ENCODE results near the gene DOK6. TPM values are rescaled to one million over a fixed set of nuclear protein-coding genes. Genes with fewer than 3 reads are reported as not detected.
A peak's percentile ranks its signal among the peaks of the same experiment; 100 is the strongest.
"Not testable (repeated sequence)": the region's sequence is repeated elsewhere in the genome, so short reads cannot be mapped to it uniquely, and the experiment has no call there.

DOK6 gene
- total RNA-seq (ENCODE audit: low replicate concordance), result 2.1 and 3.2 TPM in 2 replicates

DNA sequence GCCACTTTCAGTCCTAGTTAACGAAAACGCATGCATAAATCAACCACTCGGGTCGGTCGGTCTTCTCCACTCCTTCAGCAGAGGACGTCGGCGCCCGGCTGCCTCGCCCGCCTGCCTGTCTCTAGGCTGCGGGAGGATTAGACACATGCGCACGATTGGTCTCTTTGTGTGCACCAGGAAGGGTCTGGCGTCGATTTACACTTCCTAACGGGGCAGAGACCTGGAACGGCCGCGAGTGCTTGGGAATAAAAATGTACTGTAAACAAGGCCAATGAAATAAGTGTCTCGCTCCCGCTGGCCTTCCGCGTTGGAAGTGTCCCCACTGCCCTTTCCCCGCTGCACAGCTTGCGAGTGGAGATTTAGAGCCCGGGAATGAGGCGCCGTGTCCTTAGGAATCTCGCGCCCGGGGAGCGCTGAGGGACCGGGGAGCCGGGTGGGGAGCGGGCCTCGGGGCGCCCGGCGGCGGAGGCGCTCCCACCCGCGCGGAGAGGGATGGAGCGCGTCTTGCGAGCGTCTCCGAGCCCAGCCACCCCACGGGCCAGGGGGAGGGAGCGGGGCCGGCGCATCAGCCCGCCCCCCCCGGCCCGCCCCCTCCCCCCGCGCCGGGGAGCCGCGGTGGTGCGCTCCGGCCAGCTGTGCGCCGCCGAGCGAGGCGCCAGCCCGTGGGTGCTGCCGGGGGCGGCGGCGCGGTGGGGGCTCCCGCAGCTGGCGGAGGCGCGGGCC, at the start of gene DOK6:
DOK6 (plus strand) TSS at position 636 of the 723 bp plus-strand sequence.
- TF ChIP-seq, protein P1, sequence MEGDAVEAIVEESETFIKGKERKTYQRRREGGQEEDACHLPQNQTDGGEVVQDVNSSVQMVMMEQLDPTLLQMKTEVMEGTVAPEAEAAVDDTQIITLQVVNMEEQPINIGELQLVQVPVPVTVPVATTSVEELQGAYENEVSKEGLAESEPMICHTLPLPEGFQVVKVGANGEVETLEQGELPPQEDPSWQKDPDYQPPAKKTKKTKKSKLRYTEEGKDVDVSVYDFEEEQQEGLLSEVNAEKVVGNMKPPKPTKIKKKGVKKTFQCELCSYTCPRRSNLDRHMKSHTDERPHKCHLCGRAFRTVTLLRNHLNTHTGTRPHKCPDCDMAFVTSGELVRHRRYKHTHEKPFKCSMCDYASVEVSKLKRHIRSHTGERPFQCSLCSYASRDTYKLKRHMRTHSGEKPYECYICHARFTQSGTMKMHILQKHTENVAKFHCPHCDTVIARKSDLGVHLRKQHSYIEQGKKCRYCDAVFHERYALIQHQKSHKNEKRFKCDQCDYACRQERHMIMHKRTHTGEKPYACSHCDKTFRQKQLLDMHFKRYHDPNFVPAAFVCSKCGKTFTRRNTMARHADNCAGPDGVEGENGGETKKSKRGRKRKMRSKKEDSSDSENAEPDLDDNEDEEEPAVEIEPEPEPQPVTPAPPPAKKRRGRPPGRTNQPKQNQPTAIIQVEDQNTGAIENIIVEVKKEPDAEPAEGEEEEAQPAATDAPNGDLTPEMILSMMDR (IDR thresholded peaks at IDR 0.05; ENCODE audit: insufficient read depth, low read length), result no peak
- peak within 1 kb of the TSS; percentile 69 for H3K4me3 ChIP-seq (ENCODE audit: low read depth, low read length)
- peak; percentile 65 for DNase-seq (ENCODE audit: low read depth)

DNA sequence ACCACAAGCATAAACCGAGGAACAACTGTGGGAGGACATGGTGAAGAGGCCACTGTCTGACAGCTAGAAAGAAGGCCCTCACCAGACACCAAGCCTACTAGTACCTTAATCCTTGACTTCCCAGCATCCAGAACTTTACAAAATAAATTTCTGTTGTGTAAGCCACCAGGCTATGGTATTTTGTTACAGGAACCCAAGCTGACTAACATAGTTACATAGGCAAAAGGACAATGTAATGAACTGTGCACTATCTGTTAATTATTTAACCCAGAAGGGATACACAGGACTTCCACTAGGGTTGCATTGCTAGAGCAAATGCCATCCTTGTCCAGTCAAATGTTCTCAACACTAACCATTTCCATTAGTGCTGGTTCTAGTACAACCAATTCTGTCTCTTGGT, 47.7 kb upstream of the DOK6 start:
- no peak for DNase-seq (ENCODE audit: low read depth)
- TF ChIP-seq, protein P1 (IDR thresholded peaks at IDR 0.05; ENCODE audit: insufficient read depth, low read length), result no peak
- H3K4me3 ChIP-seq (ENCODE audit: low read depth, low read length), result no peak overlapping the region

DNA sequence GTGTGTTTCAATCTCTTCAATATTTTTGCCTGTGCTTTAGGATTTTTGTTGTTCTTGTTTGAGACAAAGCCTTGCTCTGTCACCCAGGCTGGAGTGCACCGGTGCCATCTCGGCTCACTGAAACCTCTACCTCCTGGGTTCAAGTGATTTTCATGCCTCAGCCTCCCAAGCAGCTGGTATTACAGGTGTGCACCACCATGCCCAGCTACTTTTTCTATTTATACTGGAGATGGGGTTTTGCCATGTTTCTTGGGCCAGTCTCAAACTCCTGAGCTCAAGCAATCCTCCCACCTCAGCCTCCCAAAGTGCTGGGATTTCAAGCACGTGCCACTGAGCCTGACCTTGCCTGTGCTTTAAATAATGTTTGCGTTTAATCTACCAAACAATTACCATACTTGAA, 43.1 kb upstream of the DOK6 start:
- TF ChIP-seq, protein P1 (IDR thresholded peaks at IDR 0.05; ENCODE audit: insufficient read depth, low read length), result no peak
- no peak overlapping the region for H3K4me3 ChIP-seq (ENCODE audit: low read depth, low read length)
- no peak for DNase-seq (ENCODE audit: low read depth)

DNA sequence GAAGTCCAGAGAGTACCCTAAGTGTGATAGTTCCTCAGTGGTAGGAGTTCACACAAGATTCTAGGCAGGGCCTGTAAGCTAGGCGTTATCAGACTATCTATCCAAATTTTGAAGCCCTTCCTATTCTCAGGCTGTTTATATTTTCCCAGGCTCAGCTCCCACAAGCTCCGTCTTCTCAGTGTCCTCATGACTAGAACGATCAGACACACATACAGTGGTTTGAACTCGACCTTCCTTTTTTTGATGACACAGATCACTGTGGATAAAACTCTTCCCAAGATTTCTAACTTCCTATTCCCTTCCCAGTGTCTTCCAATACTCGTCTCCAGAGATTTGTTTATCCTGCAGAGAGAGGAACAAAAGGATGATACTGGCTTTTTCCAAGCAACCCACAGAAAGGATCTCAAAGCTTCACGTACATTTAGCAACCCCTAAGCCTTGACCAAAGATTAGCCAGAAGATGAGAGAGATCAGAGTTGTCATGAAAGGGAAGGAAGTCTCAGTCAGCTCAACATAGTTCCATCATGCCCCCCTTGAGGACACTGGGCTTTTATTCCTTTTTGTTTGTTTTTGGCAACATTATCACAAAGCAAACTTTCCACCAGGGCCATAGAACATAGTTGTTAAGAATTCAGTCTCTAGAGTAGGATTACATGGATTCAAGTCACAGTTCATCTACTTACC, 42.3 kb upstream of the DOK6 start:
- TF ChIP-seq, protein P1 (IDR thresholded peaks at IDR 0.05; ENCODE audit: insufficient read depth, low read length), result no peak
- DNase-seq (ENCODE audit: low read depth), result no peak
- no peak overlapping the region for H3K4me3 ChIP-seq (ENCODE audit: low read depth, low read length)

DNA sequence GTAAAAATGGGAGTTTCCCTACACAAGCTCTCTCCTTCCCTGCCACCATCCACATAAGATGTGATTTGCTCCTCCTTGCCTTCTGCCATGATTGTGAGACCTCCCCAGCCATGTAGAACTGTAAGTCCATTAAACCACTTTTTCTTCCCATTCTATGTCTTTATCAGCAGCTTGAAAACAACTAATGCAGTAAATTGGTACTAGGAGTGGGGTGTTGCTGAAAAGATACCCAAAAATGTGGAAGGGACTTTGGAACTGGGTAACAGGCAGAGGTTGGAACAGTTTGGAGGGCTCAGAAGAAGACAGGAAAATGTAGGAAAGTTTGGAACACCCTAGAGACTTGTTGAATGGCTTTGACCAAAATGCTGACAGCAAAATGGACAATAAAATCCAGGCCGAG, 40.9 kb upstream of the DOK6 start:
- not testable (repeated sequence) for DNase-seq (ENCODE audit: low read depth); H3K4me3 ChIP-seq (ENCODE audit: low read depth, low read length)

DNA sequence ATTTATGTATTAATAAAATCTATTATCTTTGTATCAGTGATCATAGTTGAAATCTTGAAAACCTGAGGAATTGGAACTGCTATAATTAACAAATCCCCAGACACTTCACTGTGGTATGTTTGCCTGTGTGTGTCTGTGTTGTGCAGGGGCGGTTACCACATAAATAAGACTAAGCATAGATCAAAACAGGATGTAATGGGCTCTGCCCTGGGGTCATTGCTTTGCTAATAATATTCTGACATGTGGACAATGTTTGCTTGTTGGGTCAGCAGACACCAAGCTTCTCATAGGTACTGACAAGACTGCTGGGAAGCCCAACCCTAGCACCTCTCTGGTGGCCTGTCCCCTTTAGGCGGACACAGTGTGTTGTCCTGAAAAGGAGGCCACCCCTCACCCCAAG, 35.8 kb upstream of the DOK6 start:
- no peak for DNase-seq (ENCODE audit: low read depth)
- no peak overlapping the region for H3K4me3 ChIP-seq (ENCODE audit: low read depth, low read length)
- TF ChIP-seq, protein P1 (IDR thresholded peaks at IDR 0.05; ENCODE audit: insufficient read depth, low read length), result no peak

DNA sequence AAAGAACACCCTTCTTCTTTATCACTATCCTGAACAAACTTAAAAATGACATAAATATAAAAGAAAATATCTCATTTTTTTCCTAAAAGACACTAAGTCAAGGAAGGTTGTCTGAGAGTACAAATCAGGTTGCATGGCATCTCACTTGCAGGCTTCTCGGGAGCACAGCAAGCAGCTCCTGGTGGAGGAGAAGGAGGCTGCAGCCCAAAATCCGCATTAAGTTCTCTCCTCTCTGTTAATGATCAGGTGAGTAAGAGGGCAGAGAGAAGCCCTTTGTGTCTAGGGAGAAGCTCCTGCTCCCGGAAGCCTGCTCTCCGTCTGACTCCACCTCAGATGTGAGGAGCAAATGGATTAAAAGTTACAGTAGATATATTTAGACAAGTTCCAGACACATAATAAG, 35.0 kb upstream of the DOK6 start:
- no peak overlapping the region for H3K4me3 ChIP-seq (ENCODE audit: low read depth, low read length)
- DNase-seq (ENCODE audit: low read depth), result no peak
- TF ChIP-seq, protein P1 (IDR thresholded peaks at IDR 0.05; ENCODE audit: insufficient read depth, low read length), result no peak

All from fibroblast of the aortic adventitia (primary cell).